ENCODE data around the gene ADCY7.
"Not testable (repeated sequence)": the region's sequence is repeated elsewhere in the genome, so short reads cannot be mapped to it uniquely, and the experiment has no call there.

The ADCY7 gene

GRCh38 chr16:50234771-50235556 is 31.4 kb upstream of the ADCY7 start:
- no peak overlapping the region for H3K27ac ChIP-seq
- no peak for TF ChIP-seq ZFX (IDR thresholded peaks at IDR 0.05)
- TF ChIP-seq, protein P1, sequence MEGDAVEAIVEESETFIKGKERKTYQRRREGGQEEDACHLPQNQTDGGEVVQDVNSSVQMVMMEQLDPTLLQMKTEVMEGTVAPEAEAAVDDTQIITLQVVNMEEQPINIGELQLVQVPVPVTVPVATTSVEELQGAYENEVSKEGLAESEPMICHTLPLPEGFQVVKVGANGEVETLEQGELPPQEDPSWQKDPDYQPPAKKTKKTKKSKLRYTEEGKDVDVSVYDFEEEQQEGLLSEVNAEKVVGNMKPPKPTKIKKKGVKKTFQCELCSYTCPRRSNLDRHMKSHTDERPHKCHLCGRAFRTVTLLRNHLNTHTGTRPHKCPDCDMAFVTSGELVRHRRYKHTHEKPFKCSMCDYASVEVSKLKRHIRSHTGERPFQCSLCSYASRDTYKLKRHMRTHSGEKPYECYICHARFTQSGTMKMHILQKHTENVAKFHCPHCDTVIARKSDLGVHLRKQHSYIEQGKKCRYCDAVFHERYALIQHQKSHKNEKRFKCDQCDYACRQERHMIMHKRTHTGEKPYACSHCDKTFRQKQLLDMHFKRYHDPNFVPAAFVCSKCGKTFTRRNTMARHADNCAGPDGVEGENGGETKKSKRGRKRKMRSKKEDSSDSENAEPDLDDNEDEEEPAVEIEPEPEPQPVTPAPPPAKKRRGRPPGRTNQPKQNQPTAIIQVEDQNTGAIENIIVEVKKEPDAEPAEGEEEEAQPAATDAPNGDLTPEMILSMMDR (conservative IDR thresholded peaks at IDR 0.05) = no peak

- H3K27ac ChIP-seq = no peak overlapping the region
- TF ChIP-seq ZFX (IDR thresholded peaks at IDR 0.05) = no peak
- TF ChIP-seq, protein P1 (conservative IDR thresholded peaks at IDR 0.05) = no peak
Measured at GRCh38 chr16:50235581-50235980, 30.8 kb upstream of the ADCY7 start.

GRCh38 chr16:50238314-50238713 is 28.0 kb upstream of the ADCY7 start:
- no peak overlapping the region for H3K27ac ChIP-seq
- TF ChIP-seq, protein P1 (conservative IDR thresholded peaks at IDR 0.05) = no peak
- TF ChIP-seq ZFX (IDR thresholded peaks at IDR 0.05) = no peak

DNA sequence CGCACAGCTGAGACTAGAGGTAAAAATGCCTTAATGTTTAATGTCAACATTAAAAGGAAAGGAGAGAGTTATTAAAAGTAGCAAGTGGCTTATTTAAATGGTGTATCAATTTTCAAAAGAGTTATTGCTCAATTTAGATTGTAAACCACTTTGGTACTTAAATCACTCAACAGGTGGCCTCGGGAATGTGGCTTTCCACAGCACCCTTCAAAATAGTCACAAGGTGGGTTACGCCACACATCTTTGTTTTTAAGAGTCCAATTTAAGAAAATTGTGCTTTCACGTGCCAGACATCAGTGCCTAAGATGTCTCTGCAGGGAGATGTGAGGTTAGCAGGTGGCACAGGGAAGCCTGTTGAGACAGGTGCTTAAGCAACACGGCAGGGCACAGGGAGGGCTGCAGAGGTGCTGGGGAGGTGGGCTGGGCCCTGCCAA is 27.5 kb upstream of the ADCY7 start:
- TF ChIP-seq, protein P1 (conservative IDR thresholded peaks at IDR 0.05) = no peak
- no peak for TF ChIP-seq ZFX (IDR thresholded peaks at IDR 0.05)

DNA sequence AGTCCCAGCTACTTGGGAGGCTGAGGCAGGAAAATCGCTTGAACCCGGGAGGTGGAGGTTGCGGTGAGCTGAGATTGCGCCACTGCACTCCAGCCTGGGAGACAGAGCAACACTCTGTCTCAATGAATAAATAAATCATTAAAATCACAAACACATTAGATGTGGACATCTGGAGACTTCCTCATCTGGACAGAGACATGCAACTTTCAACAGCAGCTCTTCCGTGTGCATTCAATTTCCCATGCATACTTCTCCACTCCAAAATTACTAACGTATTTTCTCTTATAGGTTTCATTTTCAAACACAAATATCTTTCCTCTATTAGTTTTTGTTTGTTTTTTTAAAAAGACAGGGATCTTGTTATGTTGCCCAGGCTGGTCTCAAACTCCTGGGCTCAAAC is 23.3 kb upstream of the ADCY7 start:
- not testable (repeated sequence) for H3K27ac ChIP-seq

More for the DNA sequence above, 27.5 kb upstream of the ADCY7 start:
- H3K27ac ChIP-seq = no peak overlapping the region

- TF ChIP-seq, protein P1 (conservative IDR thresholded peaks at IDR 0.05) = no peak
- no peak for TF ChIP-seq ZFX (IDR thresholded peaks at IDR 0.05)
- H3K27ac ChIP-seq = no peak overlapping the region
Measured at GRCh38 chr16:50244140-50244503, 22.2 kb upstream of the ADCY7 start.

DNA sequence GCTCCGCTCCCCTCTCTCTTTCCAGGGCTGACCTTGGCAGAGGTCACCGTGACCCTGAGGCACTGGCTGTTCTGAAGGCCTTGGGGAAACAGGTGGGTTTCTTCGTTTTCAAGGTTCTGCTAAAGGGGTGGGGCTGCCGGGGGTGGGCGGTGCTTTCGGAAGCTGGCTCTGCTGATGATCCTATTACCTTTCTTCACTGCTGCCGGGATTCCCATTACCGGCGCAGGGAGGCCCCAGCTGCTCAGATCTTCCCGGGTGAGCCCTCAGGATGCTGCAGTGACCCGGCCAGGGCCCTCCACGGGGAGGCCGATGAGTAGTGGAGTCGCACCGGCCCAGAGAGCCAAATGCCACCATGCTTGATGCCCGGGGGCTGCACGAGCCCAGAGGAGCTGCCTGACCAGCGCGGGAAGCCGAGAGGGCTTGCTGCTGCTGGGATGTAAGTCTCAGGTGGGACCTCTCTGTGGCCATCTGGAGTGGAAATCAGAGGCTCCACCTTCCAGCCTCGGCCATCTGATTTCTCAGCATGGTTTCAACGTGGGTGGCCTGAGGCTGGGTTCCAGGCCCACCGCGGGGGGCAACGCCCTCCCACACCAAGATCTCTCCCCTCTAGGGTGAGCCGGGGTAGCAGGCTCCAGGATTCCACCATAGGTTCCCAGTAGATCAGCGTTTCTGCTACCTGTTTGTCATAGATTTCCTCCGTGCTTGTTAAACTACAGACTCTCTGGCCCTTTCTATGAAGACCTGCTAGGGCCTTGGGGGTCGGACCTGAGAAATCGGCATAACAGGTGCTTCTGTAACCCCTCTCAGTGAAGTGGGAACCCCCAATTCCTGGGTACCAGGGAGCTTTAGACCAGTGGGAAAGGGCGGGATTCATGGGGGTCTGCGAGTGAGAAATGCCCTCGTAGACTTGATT is 21.6 kb upstream of the ADCY7 start:
- peak overlapping the region; percentile 78 for H3K27ac ChIP-seq
- TF ChIP-seq ZFX (IDR thresholded peaks at IDR 0.05) = no peak
- TF ChIP-seq, protein P1 (conservative IDR thresholded peaks at IDR 0.05) = no peak

Measured in C4-2B (cell line).